SJCRH30 (cell line): ENCODE data around the gene MICAL2. TPM values are rescaled to one million over a fixed set of nuclear protein-coding genes. Genes with fewer than 3 reads are reported as not detected.

Experiments
- DNase-seq, 2 experiments: peaks; one replicate each; pipeline ENCODE4 v3.0.0-alpha.2; 2015 to 2020
- H3K27ac ChIP-seq: fragments of 250-450 bp; sonication (Bioruptor Pico); 2 replicates; pipeline ENCODE4 v1.5.1; 2020; ENCODE audit warnings: mild to moderate bottlenecking, moderate library complexity
- H3K27me3 ChIP-seq: fragments of 250-450 bp; sonication (Bioruptor Pico); 2 replicates; pipeline ENCODE4 v1.5.1; 2020; ENCODE audit warnings: mild to moderate bottlenecking, moderate library complexity
- H3K36me3 ChIP-seq: fragments of 250-450 bp; sonication (Bioruptor Pico); 2 replicates; pipeline ENCODE4 v1.5.1; 2020; ENCODE audit warnings: mild to moderate bottlenecking, moderate library complexity
- H3K4me1 ChIP-seq: fragments of 250-450 bp; sonication (Bioruptor Pico); 2 replicates; pipeline ENCODE4 v1.5.1; 2020; ENCODE audit warnings: mild to moderate bottlenecking, moderate library complexity
- H3K4me3 ChIP-seq: fragments of 250-450 bp; sonication (Bioruptor Pico); 2 replicates; pipeline ENCODE4 v1.5.1; 2020; ENCODE audit warnings: mild to moderate bottlenecking, moderate library complexity
- H3K9me3 ChIP-seq: fragments of 250-450 bp; sonication (Bioruptor Pico); replicated peaks from 2 replicates; pipeline ENCODE4 v1.5.1; 2020; ENCODE audit warnings: mild to moderate bottlenecking, moderate library complexity
- total RNA-seq: library from RNA; depleted of rRNA; stranded (reverse); fragments of >200 nt; shearing (Covaris generic); gene quantifications from 2 replicates; pipeline ENCODE4 v1.2.3, GENCODE V29; 2014

The MICAL2 gene
- total RNA-seq, 1 experiment from 2014 or later, result 7.8 TPM

DNA sequence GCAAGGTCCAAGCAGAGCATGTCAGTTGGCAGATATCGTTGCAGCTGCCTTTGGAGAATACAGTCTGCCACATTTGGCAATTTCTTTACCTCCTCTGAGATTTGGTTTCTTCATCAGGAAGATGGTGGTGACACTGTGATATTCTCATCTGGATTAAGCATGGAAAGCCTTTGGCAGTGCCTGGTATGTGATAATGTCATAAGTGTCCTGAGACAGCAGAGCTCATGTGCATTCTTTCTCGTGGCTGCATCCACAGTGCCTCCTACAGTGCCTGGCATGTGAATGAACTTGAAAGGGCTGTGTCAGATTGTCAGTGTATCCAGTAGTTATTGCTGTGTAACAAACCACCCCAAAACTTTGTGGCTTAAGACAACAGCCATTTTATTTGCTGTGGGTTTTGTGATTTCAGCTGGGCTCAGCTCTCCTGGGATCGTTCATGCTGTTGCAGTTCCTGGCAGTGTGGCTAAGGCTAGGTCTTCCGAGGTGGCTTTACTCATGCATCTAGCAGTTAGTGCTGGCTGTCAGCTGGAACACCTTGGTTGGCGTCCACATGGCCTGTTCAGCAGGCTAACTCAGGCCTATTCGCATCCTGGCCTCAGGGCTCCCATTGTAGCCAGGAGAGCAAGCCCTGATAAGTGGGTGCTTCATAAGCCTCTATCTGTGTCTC lies 35.7 kb upstream of the MICAL2 start:
- no peak overlapping the region for H3K4me3 ChIP-seq
- H3K27ac ChIP-seq, result no peak overlapping the region
- no peaks in the 10 kb centered on the region for H3K36me3 ChIP-seq
- H3K27me3 ChIP-seq, result no peaks in the 10 kb centered on the region
- H3K4me1 ChIP-seq, result no peaks in the 10 kb centered on the region
- no peak for DNase-seq
- no peaks in the 10 kb centered on the region; the same call in 1 of the 2 replicates for H3K9me3 ChIP-seq

- peaks cover 2% of the 10 kb centered on the region; the same call in 1 of the 2 replicates for H3K4me1 ChIP-seq
- no peaks in the 10 kb centered on the region for H3K36me3 ChIP-seq
- H3K27me3 ChIP-seq, result no peaks in the 10 kb centered on the region
- H3K9me3 ChIP-seq, result no peaks in the 10 kb centered on the region; the same call in 1 of the 2 replicates
- DNase-seq, result no peak
- no peak overlapping the region for H3K4me3 ChIP-seq
- no peak overlapping the region for H3K27ac ChIP-seq
Measured at GRCh38 chr11:12075291-12075690, 35.1 kb upstream of the MICAL2 start.

GRCh38 chr11:12075822-12076821 lies 34.3 kb upstream of the MICAL2 start:
- Histone ChIP-seq H3K9me3 (no peaks in the 10 kb centered on the region; the same call in 1 of the 2 replicates), H3K4me3 (no peak overlapping the region), H3K36me3 (no peaks in the 10 kb centered on the region), H3K27me3 (no peaks in the 10 kb centered on the region), H3K27ac (no peak overlapping the region), H3K4me1 (peaks cover 3% of the 10 kb centered on the region; the same call in 1 of the 2 replicates)
- no peak for DNase-seq

DNA sequence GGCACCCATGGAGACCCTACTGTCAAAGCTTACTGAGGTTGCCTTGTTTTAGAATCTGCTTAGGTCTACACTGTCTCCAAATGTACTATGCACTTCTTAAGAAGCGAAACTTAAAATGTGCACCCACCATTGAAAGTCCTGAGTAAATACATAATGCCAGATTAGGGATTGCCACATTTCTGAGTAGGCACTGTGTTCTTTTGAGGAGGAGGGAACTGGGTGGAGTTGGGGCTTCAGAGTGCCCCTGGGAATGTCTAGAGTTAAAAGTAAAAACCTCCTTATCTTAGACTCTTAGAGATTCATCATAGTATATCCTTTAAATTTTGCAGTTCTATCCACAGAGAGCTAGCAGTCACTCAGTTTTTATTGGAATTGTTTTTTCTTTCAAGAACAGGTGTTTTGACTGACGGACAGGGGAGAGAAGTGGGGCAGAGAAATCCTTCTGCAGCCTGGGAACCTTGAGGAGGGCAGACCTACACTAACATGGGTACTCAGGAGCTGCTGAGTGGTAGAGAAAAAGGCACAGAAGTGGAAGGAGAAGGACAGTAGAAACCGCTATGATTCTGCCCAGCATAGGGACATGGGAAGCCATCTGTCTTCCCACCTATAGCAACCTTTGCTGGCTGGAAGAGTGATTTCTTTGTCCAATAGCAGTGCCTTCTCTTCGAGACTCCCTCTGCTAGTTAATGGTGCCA lies 33.4 kb upstream of the MICAL2 start:
- Histone ChIP-seq H3K4me3 (no peak overlapping the region), H3K36me3 (no peaks in the 10 kb centered on the region), H3K9me3 (no peaks in the 10 kb centered on the region), H3K4me1 (peaks cover 3% of the 10 kb centered on the region; the same call in 1 of the 2 replicates), H3K27me3 (no peaks in the 10 kb centered on the region), H3K27ac (no peak overlapping the region)
- DNase-seq, result no peak

DNA sequence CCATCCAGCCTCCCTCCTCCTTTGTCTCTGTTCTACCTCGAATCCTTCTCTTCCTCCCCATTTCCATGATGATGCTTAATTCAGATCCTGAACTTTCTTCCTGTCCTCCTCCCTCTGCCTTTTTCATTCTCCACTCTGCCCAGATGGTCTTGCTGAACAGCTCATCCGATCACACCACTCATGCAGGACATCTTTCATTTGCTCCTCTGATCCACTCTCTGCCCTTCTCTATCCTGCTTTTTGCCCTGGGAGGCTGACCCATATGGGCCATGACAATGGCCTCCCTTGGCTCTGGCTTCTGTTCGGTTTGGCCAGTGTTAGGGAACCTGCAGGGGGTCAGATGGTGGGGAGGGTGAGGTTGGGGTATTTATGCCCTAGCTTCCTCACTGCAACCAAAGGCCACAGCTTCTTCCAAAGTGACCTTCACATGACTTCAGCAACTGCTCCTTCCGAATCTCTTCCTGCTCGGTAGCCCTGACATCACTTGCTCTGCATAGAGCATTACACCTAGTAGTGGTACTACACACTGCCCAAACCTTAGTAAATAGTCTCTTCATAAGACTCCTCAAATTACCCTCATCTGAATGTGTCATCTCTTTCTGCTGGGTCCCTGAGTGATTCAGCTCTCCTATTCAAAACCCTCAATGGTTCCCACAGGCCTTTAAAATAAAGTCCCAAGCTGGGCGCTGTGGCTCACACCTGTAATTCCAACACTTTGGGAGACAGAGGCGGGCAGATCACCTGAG lies 32.7 kb upstream of the MICAL2 start:
- no peak for DNase-seq
- H3K9me3 ChIP-seq, result no peaks in the 10 kb centered on the region
- H3K36me3 ChIP-seq, result no peaks in the 10 kb centered on the region
- H3K27me3 ChIP-seq, result no peaks in the 10 kb centered on the region
- H3K4me3 ChIP-seq, result no peak overlapping the region
- no peak overlapping the region for H3K27ac ChIP-seq
- H3K4me1 ChIP-seq, result peaks cover 3% of the 10 kb centered on the region; the same call in 1 of the 2 replicates

DNA sequence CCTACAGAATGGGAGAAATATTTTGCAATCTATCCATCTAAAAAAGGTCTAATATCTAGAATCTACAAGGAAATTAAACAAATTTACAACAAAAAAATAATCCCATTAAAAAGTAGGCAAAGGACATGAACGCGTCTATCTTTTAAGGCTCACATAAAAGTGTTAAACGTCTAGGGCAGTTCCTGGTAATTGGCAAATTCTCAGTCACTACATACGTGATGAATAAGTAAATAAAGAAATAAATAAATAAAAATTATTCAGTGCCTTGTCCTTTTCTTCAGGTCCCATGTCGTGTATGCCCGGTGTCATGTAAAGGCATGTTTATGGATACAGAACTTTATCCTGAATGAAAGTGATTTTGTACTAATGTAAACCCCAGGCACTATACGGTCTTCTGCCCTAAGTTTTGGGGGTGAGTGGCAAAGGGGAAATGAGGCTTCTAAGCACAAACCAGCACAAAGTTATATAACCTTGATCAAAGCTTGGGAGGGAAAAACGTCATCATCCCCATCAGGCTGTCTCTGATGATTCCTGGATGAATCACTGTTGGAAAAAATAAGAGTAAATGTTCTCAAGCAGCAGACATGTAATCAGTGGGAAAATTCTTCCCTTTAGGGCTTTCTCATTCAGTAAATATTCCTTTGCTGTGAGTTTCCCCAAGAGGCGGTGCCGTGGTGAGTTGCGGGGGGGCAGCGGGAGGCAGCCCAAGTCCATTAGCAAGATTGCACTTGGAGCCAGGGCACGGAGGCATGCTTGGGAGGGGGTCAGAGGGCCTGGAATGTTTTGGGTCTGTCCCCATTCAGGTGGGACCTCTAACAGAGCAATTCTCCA lies 30.4 kb upstream of the MICAL2 start:
- Histone ChIP-seq H3K9me3 (0 out of 2 replicates have a peak, but pooled peaks cover 3% of the 10 kb centered on the region), H3K4me1 (peaks cover 3% of the 10 kb centered on the region; the same call in 1 of the 2 replicates), H3K36me3 (no peaks in the 10 kb centered on the region), H3K4me3 (no peak overlapping the region), H3K27me3 (no peaks in the 10 kb centered on the region), H3K27ac (no peak overlapping the region)
- no peak for DNase-seq

DNA sequence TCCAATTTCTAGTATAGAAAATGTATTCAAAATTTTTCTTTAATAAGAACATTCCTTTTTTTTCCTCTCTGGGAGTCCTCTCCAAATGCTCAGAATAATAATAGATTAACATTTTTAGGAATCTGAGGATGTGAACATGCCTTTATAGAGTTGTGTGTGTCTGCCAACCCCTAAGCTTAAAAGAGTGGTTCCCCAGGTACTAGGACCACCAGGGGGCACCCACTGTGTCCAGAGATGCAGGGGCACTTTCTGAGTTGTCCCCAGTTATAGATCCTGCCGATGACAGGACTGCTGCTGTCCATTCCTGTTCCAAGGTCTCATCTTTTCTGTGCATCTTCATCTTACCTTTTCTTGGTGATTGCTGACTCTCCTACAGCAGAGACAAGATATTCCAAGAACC lies 27.0 kb upstream of the MICAL2 start:
- H3K4me1 ChIP-seq, result peaks cover 21% of the 10 kb centered on the region
- H3K4me3 ChIP-seq, result no peak overlapping the region
- no peaks in the 10 kb centered on the region for H3K27me3 ChIP-seq
- no peaks in the 10 kb centered on the region for H3K36me3 ChIP-seq
- peak; percentile 30 to 52 for DNase-seq
- no peak overlapping the region for H3K27ac ChIP-seq
- H3K9me3 ChIP-seq, result 0 out of 2 replicates have a peak, but pooled peaks cover 3% of the 10 kb centered on the region

DNA sequence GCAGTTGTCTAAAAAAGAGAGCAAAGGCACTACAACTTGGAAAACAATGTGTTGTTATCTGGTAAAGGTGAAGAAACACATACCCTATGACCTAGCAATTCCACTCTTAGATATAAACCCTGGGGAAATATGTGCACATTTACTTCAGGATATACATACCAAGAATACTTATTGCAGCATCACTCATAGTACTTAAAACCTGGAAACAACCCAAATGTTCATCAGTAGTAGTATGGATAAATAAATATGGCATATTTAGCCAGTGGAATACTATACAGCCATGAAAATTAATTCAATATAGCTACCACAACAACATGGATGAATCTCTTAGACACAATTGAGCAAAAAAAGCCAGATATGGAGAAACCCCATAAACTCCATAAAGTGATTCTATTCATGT lies 26.1 kb upstream of the MICAL2 start:
- DNase-seq, result no peak
- Histone ChIP-seq H3K9me3 (0 out of 2 replicates have a peak, but pooled peaks cover 3% of the 10 kb centered on the region), H3K4me1 (peaks cover 21% of the 10 kb centered on the region), H3K36me3 (no peaks in the 10 kb centered on the region), H3K4me3 (no peak overlapping the region), H3K27me3 (no peaks in the 10 kb centered on the region), H3K27ac (no peak overlapping the region)

DNA sequence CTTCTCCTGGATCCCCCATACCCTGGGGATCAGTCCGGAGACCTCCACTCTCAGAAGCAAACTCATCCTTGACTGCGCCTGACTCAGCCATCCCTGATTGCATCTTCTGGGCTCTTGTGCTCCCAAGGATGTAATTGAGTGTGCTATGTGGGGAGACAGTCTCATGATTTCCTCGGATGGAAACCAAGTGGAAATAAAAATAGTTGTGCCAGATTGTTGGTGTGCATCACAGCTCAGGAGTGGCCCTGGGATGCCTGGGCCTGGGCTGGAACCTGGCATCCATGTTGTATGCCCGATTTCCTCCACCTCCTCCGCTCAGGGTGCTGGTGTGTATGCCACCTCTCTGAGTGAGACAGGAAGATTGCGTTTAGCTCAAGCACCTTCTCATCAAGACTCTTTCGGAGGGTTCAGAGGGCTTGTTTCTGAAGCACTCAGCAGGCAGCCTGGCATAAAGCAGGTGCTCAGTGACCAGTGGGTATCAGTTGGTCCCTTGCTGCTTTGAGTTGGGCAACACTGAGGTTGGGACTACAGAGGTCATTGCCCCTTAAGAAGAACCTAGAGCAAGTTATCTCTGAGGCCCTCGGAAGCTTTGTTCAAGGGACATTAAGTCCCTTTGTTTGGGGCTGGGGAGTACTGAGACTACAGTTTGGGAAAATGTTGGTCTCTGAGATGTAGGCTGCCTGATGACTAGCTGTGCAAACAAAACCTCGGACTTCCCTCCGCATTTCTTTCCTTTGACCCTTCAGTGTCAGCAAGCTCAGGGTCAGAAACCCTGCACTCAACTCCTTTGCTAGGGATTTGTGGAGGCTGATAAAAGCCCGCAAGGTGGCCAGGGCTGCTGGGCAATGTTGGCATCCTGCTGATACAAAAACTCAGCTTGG lies 24.8 kb upstream of the MICAL2 start:
- no peak for DNase-seq
- no peaks in the 10 kb centered on the region for H3K36me3 ChIP-seq
- H3K4me3 ChIP-seq, result no peak overlapping the region
- peak overlapping the region; percentile 67; the same call in 1 of the 2 replicates for H3K27ac ChIP-seq
- peaks cover 30% of the 10 kb centered on the region for H3K4me1 ChIP-seq
- H3K27me3 ChIP-seq, result no peaks in the 10 kb centered on the region
- H3K9me3 ChIP-seq, result 0 out of 2 replicates have a peak, but pooled peaks cover 3% of the 10 kb centered on the region

DNA sequence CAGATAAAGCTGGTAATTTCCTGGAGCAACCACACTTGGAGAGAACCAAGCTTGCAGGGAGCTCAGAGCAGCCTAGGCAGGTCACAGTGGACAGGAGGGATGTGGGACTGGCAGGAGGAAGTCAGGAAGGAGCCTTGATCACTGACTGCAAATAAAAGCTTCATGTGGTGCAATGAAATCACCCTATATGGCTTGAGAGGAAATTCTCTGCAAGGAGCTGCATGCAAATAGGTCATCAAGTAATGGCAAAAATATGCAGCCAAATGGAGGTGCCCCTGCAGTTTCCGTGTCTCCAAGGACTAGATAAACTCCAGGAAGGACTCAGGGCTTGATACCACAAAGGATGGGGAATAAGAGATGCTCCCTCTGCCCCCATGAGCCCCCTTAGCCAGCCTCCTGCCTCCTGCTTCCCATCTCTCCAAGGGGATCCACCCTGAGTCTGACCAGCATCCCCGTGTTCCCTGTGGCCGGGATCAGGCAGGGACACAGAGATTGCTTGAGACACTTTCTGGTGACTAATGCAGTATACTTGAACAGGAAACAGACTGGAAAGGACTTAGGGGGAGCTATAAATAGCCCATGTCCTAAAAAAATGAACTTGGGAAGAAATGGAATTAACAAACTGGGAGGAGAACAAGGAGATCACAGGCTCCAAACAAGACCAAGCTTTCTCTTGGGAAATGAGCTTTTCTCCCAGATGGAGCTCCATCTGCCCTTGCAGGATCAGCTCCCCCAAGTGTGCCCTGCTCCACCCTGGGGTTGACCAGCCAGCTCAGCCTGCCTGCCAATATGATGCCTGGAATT lies 23.9 kb upstream of the MICAL2 start:
- DNase-seq, result peak; percentile 38 to 51
- Histone ChIP-seq H3K36me3 (no peaks in the 10 kb centered on the region), H3K4me1 (peaks cover 30% of the 10 kb centered on the region), H3K27ac (peak overlapping the region; percentile 67), H3K9me3 (0 out of 2 replicates have a peak, but pooled peaks cover 3% of the 10 kb centered on the region), H3K27me3 (no peaks in the 10 kb centered on the region), H3K4me3 (no peak overlapping the region)

- H3K27ac ChIP-seq, result peak overlapping the region; percentile 67
- DNase-seq, result no peak
- H3K4me1 ChIP-seq, result peaks cover 30% of the 10 kb centered on the region
- H3K27me3 ChIP-seq, result no peaks in the 10 kb centered on the region
- no peaks in the 10 kb centered on the region for H3K36me3 ChIP-seq
- H3K9me3 ChIP-seq, result 0 out of 2 replicates have a peak, but pooled peaks cover 3% of the 10 kb centered on the region
- H3K4me3 ChIP-seq, result no peak overlapping the region
Measured at GRCh38 chr11:12087075-12088004, 23.1 kb upstream of the MICAL2 start.
